GM23338 (cell line): Measurements from ENCODE around the gene SARDH. TPM values are rescaled to one million over a fixed set of nuclear protein-coding genes. Genes with fewer than 3 reads are reported as not detected.

Experiments used
- ATAC-seq: fragments of 200-7000 bp; cut with Tn5 transposase; 3 replicates; pipeline ENCODE4 v1.9.1; 2020
- DNase-seq: peaks from one replicate; pipeline ENCODE4 v3.0.0-alpha.2; 2015; ENCODE audit warnings: low spot score
- H2AFZ ChIP-seq: fragments of 200-600 bp; sonication (generic); 2 replicates; pipeline ENCODE4 v1.8.0; 2016; ENCODE audit warnings: antibody characterized with exemption, mild to moderate bottlenecking, moderate library complexity
- H3F3A ChIP-seq: fragments of 200-600 bp; sonication (generic); replicated peaks from 2 replicates; pipeline ENCODE4 v1.8.0; 2017; ENCODE audit warnings: antibody characterized with exemption, mixed run types, low read depth
- H3K27ac ChIP-seq: fragments of 200-600 bp; sonication (generic); 2 replicates; pipeline ENCODE4 v1.6.1; 2016; ENCODE audit warnings: low read depth
- H3K27me3 ChIP-seq: fragments of 200-600 bp; sonication (generic); 2 replicates; pipeline ENCODE4 v1.8.0; 2016; ENCODE audit warnings: mild to moderate bottlenecking, mixed run types, moderate library complexity; ENCODE audit not compliant: insufficient read depth
- H3K36me3 ChIP-seq: fragments of 200-600 bp; sonication (generic); 2 replicates; pipeline ENCODE4 v1.8.0; 2016; ENCODE audit warnings: mild to moderate bottlenecking; ENCODE audit not compliant: insufficient read depth
- H3K4me1 ChIP-seq: fragments of 200-600 bp; sonication (generic); 2 replicates; pipeline ENCODE4 v1.8.0; 2016; ENCODE audit warnings: mild to moderate bottlenecking, moderate library complexity; ENCODE audit not compliant: insufficient read depth
- H3K4me2 ChIP-seq: fragments of 200-600 bp; sonication (generic); 2 replicates; pipeline ENCODE4 v1.7.1; 2017; ENCODE audit warnings: mixed run types
- H3K4me3 ChIP-seq: fragments of 200-600 bp; sonication (generic); 2 replicates; pipeline ENCODE4 v1.6.1; 2016; ENCODE audit warnings: mixed run types
- H3K79me2 ChIP-seq: fragments of 200-600 bp; sonication (generic); replicated peaks from 2 replicates; pipeline ENCODE4 v1.8.0; 2017; ENCODE audit warnings: mild to moderate bottlenecking; ENCODE audit not compliant: insufficient read depth
- H3K9me2 ChIP-seq: fragments of 200-600 bp; sonication (generic); 2 replicates; pipeline ENCODE4 v1.8.0; 2017; ENCODE audit not compliant: insufficient read depth
- H4K20me1 ChIP-seq: fragments of 200-600 bp; sonication (generic); replicated peaks from 2 replicates; pipeline ENCODE4 v1.8.0; 2017; ENCODE audit warnings: mild to moderate bottlenecking; ENCODE audit not compliant: insufficient read depth
- H3K27ac Mint-ChIP-seq: 2 replicates; pipeline ENCODE4 v1.8.0; 2020; ENCODE audit warnings: inconsistent platforms, mild to moderate bottlenecking, moderate library complexity, mixed read lengths
- H3K27me3 Mint-ChIP-seq: 3 replicates; pipeline ENCODE4 v1.8.0; 2022; ENCODE audit warnings: low read depth, mild to moderate bottlenecking, moderate library complexity, mixed read lengths, inconsistent platforms; ENCODE audit not compliant: insufficient read depth, poor library complexity
- H3K36me3 Mint-ChIP-seq: 3 replicates; pipeline ENCODE4 v1.8.0; 2021; ENCODE audit warnings: low read depth, mild to moderate bottlenecking, inconsistent platforms, moderate library complexity, mixed read lengths
- H3K4me1 Mint-ChIP-seq: 3 replicates; pipeline ENCODE4 v1.8.0; 2020; ENCODE audit warnings: mild to moderate bottlenecking, inconsistent platforms, mixed read lengths
- H3K4me3 Mint-ChIP-seq: 3 replicates; pipeline ENCODE4 v1.8.0; 2021; ENCODE audit warnings: moderate library complexity, mild to moderate bottlenecking, inconsistent platforms, mixed read lengths
- H3K9me3 Mint-ChIP-seq: 3 replicates; pipeline ENCODE4 v1.8.0; 2020; ENCODE audit warnings: moderate library complexity, mild to moderate bottlenecking, inconsistent platforms, mixed read lengths
- CREB1 ChIP-seq: fragments of 250-450 bp; sonication (Bioruptor Pico); IDR thresholded peaks from 2 replicates; pipeline ENCODE4 v1.5.0; 2020; ENCODE audit warnings: low read depth, mild to moderate bottlenecking, moderate library complexity
- CTCF ChIP-seq, 2 experiments: fragments of 200-600 bp in 1 of 2; sonication (generic) in 1 of 2; conservative IDR thresholded peaks; 2 replicates each; pipeline versions ENCODE4 v1.5.1 to v1.6.1; 2016 to 2017; ENCODE audit warnings: antibody characterized with exemption in 2 of 2, low read depth in 2 of 2, mild to moderate bottlenecking in 2 of 2, moderate library complexity in 1 of 2
- ETS1 ChIP-seq: IDR thresholded peaks from 2 replicates; pipeline ENCODE4 v1.6.1; 2016; ENCODE audit warnings: antibody characterized with exemption
- EZH2 ChIP-seq: fragments of 200-600 bp; sonication (generic); IDR thresholded peaks from one replicate; pipeline ENCODE4 v1.8.0; 2017; ENCODE audit warnings: antibody characterized with exemption, mild to moderate bottlenecking, low read depth; ENCODE audit not compliant: unreplicated experiment
- JUNB ChIP-seq: IDR thresholded peaks from one replicate; pipeline ENCODE4 v1.6.1; 2016; ENCODE audit warnings: antibody characterized with exemption; ENCODE audit not compliant: unreplicated experiment
- NANOG ChIP-seq: IDR thresholded peaks from 2 replicates; pipeline ENCODE4 v1.6.1; 2016; ENCODE audit warnings: antibody characterized with exemption, borderline replicate concordance
- POLR2AphosphoS5 ChIP-seq: IDR thresholded peaks from 2 replicates; pipeline ENCODE4 v1.6.1; 2016; ENCODE audit warnings: antibody characterized with exemption, low read depth
- ZNF114 ChIP-seq: fragments of 250-450 bp; sonication (Bioruptor Pico); IDR thresholded peaks from 2 replicates; pipeline ENCODE4 v1.5.0; 2020; ENCODE audit warnings: mild to moderate bottlenecking, moderate library complexity
- ZNF331 ChIP-seq: fragments of 250-450 bp; sonication (Bioruptor Pico); IDR thresholded peaks from 2 replicates; pipeline ENCODE4 v1.5.0; 2020; ENCODE audit warnings: low read depth, mild to moderate bottlenecking, moderate library complexity
- ZNF462 ChIP-seq: fragments of 250-450 bp; sonication (Bioruptor Pico); IDR thresholded peaks from 2 replicates; pipeline ENCODE4 v1.5.0; 2020; ENCODE audit warnings: mild to moderate bottlenecking, moderate library complexity
- polyA plus RNA-seq: library from polyadenylated mRNA; unstranded; fragments of >200 nt; fragmentation: Nextera tagmentation; extraction: Ambion mirVana; gene quantifications from 2 replicates; pipeline ENCODE4 v1.2.1, GENCODE V29; 2016
- total RNA-seq: library from RNA; depleted of rRNA; stranded (reverse); fragments of >200 nt; shearing (Covaris generic); gene quantifications from 2 replicates; pipeline ENCODE4 v1.2.3, GENCODE V29; 2014

Gene SARDH
- total and polyA plus RNA-seq, 2 experiments from 2014 or later, result 2.8 to 10.4 TPM

GRCh38 chr9:133661846-133662540, 76.2 kb downstream of the SARDH start (continued):
- TF ChIP-seq ZNF462 (CRISPR knock-in tag) (no peak), ETS1 (no peak), ZNF114 (CRISPR knock-in tag) (no peak), ZNF331 (CRISPR knock-in tag) (no peak), NANOG (no peak), EZH2 (no peak), JUNB (no peak)

- H3K27ac ChIP-seq, result no peak overlapping the region
- no peaks in the 10 kb centered on the region for H3K36me3 ChIP-seq
- no peaks in the 10 kb centered on the region for H3K9me2 ChIP-seq
- Mint-ChIP-seq H3K4me3 (no peak overlapping the region), H3K27ac (no peak overlapping the region), H3K4me1 (peaks cover 23% of the 10 kb centered on the region), H3K36me3 (no peaks in the 10 kb centered on the region), H3K27me3 (peaks cover 18% of the 10 kb centered on the region), H3K9me3 (no peaks in the 10 kb centered on the region)
- H3K4me2 ChIP-seq, result no peak overlapping the region
- H3F3A ChIP-seq, result no peaks in the 10 kb centered on the region
- no peaks in the 10 kb centered on the region for H3K79me2 ChIP-seq
- no peaks in the 10 kb centered on the region for H4K20me1 ChIP-seq
- no peaks in the 10 kb centered on the region for H3K4me1 ChIP-seq
- H3K27me3 ChIP-seq, result no peaks in the 10 kb centered on the region
- DNase-seq, result no peak
- no peak overlapping the region for H3K4me3 ChIP-seq
- no peak for ATAC-seq
- H2AFZ ChIP-seq, result no peak overlapping the region
- TF ChIP-seq POLR2AphosphoS5 (no peak), CTCF (conservative IDR thresholded peaks at IDR 0.05; ENCODE audit: low read depth in 2 of 2) (no peak), NANOG (no peak), JUNB (no peak), ZNF331 (CRISPR knock-in tag) (no peak), CREB1 (no peak), EZH2 (no peak)
Observed at GRCh38 chr9:133659516-133659915, 78.6 kb downstream of the SARDH start.
